GM12878 (cell line): Measurements from ENCODE around the gene GPC6. TPM values are rescaled to one million over a fixed set of nuclear protein-coding genes. Genes with fewer than 3 reads are reported as not detected.

Source experiments
- ATAC-seq: fragments of 200-7000 bp; cut with Tn5 transposase; 3 replicates; pipeline ENCODE4 v1.9.1; 2020; ENCODE audit warnings: mild to moderate bottlenecking, moderate library complexity
- BruUV-seq: library from RNA; stranded (reverse); fragments of 400-500 nt; replicated peaks from 2 replicates; lab custom pipeline; 2021; lab: Mats Ljungman, UMichigan
- CTCF ChIA-PET: fragments of 300-600 bp; sonication (Branson Sonifier 250); formaldehyde crosslinking; extraction: SDS; loops from one replicate; lab custom pipeline; 2021; ENCODE audit warnings: inconsistent platforms; lab: Yijun Ruan, JAX
- POLR2A ChIA-PET: fragments of 350-600 bp; formaldehyde crosslinking; extraction: SDS; loops from one replicate; lab custom pipeline; 2021; ENCODE audit warnings: inconsistent platforms; lab: Charles Lee
- RAD21 ChIA-PET: fragments of 300-600 bp; sonication (Branson Sonifier 250); formaldehyde crosslinking; loops from one replicate; lab custom pipeline; 2023; ENCODE audit warnings: antibody characterized with exemption; ENCODE audit not compliant: unreplicated experiment; lab: Charles Lee
- SMC1A ChIA-PET: fragments of 300-600 bp; sonication (Branson Sonifier 250); formaldehyde crosslinking; loops from one replicate; lab custom pipeline; 2023; ENCODE audit not compliant: unreplicated experiment, uncharacterized antibody; lab: Charles Lee
- DNase-seq: peaks from one replicate; pipeline ENCODE4 v3.0.0-alpha.2; 2011; ENCODE audit warnings: low read depth, low spot score
- FAIRE-seq: peaks from 3 replicates; lab custom pipeline; 2011; peaks lifted over from hg19 to GRCh38; lab: Jason Lieb, UNC
- H2AFZ ChIP-seq: 2 replicates; pipeline ENCODE4 v1.6.0; 2011; ENCODE audit warnings: low read depth, low read length, control low read depth; ENCODE audit not compliant: control insufficient read depth
- H3K27ac ChIP-seq: 2 replicates; pipeline ENCODE4 v1.5.1; 2011; ENCODE audit warnings: control low read depth; ENCODE audit not compliant: control insufficient read depth, insufficient read depth
- H3K27me3 ChIP-seq, 2 experiments: replicated peaks in 1 of 2; 2 replicates each; pipeline versions ENCODE4 v1.6.0 to v1.6.1; 2011; ENCODE audit warnings: low read length in 1 of 2; ENCODE audit not compliant: control insufficient read depth in 2 of 2, insufficient read depth in 2 of 2
- H3K36me3 ChIP-seq, 2 experiments: 2 replicates each; pipeline ENCODE4 v1.5.1; 2011; ENCODE audit warnings: low read length in 1 of 2; ENCODE audit not compliant: control insufficient read depth in 2 of 2, insufficient read depth in 2 of 2
- H3K4me1 ChIP-seq: 2 replicates; pipeline ENCODE4 v1.6.1; 2011; ENCODE audit warnings: mild to moderate bottlenecking, low read length, moderate library complexity, mixed read lengths; ENCODE audit not compliant: control insufficient read depth, insufficient read depth
- H3K4me2 ChIP-seq: 2 replicates; pipeline ENCODE4 v1.6.0; 2011; ENCODE audit warnings: control low read depth; ENCODE audit not compliant: control insufficient read depth, insufficient read depth
- H3K4me3 ChIP-seq: fragments of 200-600 bp; sonication (generic); 2 replicates; pipeline ENCODE4 v1.5.1; 2016
- H3K79me2 ChIP-seq: 2 replicates; pipeline ENCODE4 v1.6.0; 2011; ENCODE audit warnings: low read length; ENCODE audit not compliant: control insufficient read depth, insufficient read depth
- H3K9ac ChIP-seq: 2 replicates; pipeline ENCODE4 v1.8.0; 2011; ENCODE audit warnings: low read length, control low read depth, mixed read lengths; ENCODE audit not compliant: control insufficient read depth, insufficient read depth
- H3K9me3 ChIP-seq: replicated peaks from 3 replicates; pipeline ENCODE4 v1.5.1; 2011; ENCODE audit warnings: mild to moderate bottlenecking, low read length; ENCODE audit not compliant: control insufficient read depth, insufficient read depth
- H4K20me1 ChIP-seq: 2 replicates; pipeline ENCODE4 v1.6.0; 2011; ENCODE audit not compliant: control insufficient read depth, insufficient read depth
- ASH2L ChIP-seq: fragments of 300-600, 200-600 bp; sonication (generic); IDR thresholded peaks from 2 replicates; pipeline ENCODE4 v1.6.1; 2017; ENCODE audit warnings: low read depth, mild to moderate bottlenecking, borderline replicate concordance
- LARP7 ChIP-seq: fragments of 450-650 bp; IDR thresholded peaks from 2 replicates; pipeline ENCODE4 v1.6.1; 2017; ENCODE audit warnings: mild to moderate bottlenecking
- NR2F1 ChIP-seq: fragments of 450-650 bp; conservative IDR thresholded peaks from 2 replicates; pipeline ENCODE4 v1.6.1; 2017; ENCODE audit warnings: mild to moderate bottlenecking
- SUPT20H ChIP-seq: IDR thresholded peaks from 2 replicates; pipeline ENCODE4 v1.6.1; 2011; ENCODE audit warnings: low read depth, mild to moderate bottlenecking, low read length, moderate library complexity, borderline replicate concordance; ENCODE audit not compliant: control insufficient read depth
- WGBS: methylation state at CpG from one replicate; pipeline ENCODE4 v1.1.6; 2016; ENCODE audit warnings: low lambda C conversion rate; ENCODE audit not compliant: insufficient replicate concordance, insufficient coverage; ENCODE audit errors: missing lambda C conversion rate; 5-methylcytosine and 5-hydroxymethylcytosine counted together
- in situ Hi-C: fragments of 300-500 bp; cut with MboI; formaldehyde crosslinking; loops from 9 replicates; pipeline ENCODE4 v1.14.3; 2018; ENCODE audit warnings: mixed read lengths
- intact Hi-C: fragments of 100-400 bp; cut with micrococcal nuclease; formaldehyde crosslinking; loops from one replicate; pipeline ENCODE4 v1.14.2; 2022; ENCODE audit not compliant: unreplicated experiment
- polyA plus RNA-seq, 11 experiments: library from polyadenylated mRNA; depleted of rRNA in 4 of 11; unstranded in 6 of 11; stranded (reverse) in 5 of 11; fragments of >200 nt; fragmentation: Nextera tagmentation in 4 of 11; fragmentation: Illumina TruSeq in 1 of 11; extraction: Ambion mirVana in 4 of 11; extraction: Trizol in 1 of 11; gene quantifications; 1 replicate in 1 of 11; 2 replicates in 10 of 11; pipeline versions ENCODE4 v1.2.1 to v1.2.3, GENCODE V29; 2011 to 2016; ENCODE audit warnings: inconsistent platforms in 2 of 11, missing spikeins in 2 of 11, low read depth in 1 of 11
- total RNA-seq, 4 experiments: library from RNA; depleted of rRNA in 3 of 4; stranded (reverse); fragments of >200 nt in 3 of 4; fragmentation: Illumina TruSeq in 1 of 4; extraction: Trizol in 1 of 4; gene quantifications; 2 replicates each; pipeline versions ENCODE4 v1.2.1 to v1.2.3, GENCODE V29; 2013 to 2021
- TF ChIP-seq, protein P1 (sequence below): fragments of 450-650 bp; IDR thresholded peaks from 2 replicates; pipeline ENCODE4 v1.6.1; 2017; ENCODE audit warnings: low read depth, mild to moderate bottlenecking, moderate library complexity

The GPC6 gene
- total and polyA plus RNA-seq, 10 of the 15 experiments (the other 5 are each of a cell fraction or from before 2014, with no cell fraction given) = 0.03 to 0.04 (median 0.03) TPM; not detected in 7

DNA sequence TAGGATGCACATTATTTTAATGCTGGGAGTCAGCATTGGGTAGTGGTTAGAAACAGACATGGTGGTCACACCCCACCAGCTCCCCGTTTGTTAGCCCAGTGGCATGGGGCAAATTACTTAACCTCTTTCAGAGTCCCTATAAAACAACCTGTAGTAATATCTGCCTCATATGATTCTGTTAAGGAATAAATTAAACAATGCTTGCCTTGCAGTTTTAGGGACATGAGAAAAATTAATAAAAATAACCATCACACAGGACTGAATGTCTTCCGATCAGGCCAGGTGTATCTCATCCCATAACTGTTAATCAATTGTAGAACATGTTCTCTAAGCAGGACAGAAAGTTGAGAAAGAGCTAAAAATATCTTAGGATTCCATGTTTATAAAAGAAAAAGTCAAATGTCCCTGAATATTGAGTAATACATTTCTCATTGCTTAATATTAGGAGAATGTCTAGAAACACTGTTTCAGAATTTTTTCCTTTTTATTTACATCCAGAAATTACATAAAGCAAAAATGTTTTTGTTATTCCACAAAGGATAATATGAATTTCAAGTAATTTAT, 196.5 kb downstream of the GPC6 start:
- RAD21 ChIA-PET = no interaction called here
- intact Hi-C loops (no loop called here), in situ Hi-C loops (no loop called here)
- Histone ChIP-seq H3K4me1 (no peaks in the 10 kb centered on the region), H3K4me2 (no peak overlapping the region), H3K9ac (no peak overlapping the region), H3K4me3 (no peak overlapping the region)
- WGBS = 39% methylated on average over 2 of the region's 2 CpGs
- no TSS peak for BruUV-seq
- TF ChIP-seq NR2F1 (no peak), LARP7 (no peak), ASH2L (no peak)
- TF ChIP-seq, protein P1, sequence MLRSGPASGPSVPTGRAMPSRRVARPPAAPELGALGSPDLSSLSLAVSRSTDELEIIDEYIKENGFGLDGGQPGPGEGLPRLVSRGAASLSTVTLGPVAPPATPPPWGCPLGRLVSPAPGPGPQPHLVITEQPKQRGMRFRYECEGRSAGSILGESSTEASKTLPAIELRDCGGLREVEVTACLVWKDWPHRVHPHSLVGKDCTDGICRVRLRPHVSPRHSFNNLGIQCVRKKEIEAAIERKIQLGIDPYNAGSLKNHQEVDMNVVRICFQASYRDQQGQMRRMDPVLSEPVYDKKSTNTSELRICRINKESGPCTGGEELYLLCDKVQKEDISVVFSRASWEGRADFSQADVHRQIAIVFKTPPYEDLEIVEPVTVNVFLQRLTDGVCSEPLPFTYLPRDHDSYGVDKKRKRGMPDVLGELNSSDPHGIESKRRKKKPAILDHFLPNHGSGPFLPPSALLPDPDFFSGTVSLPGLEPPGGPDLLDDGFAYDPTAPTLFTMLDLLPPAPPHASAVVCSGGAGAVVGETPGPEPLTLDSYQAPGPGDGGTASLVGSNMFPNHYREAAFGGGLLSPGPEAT = no peak
- TF ChIP-seq, all 136 proteins: peak for 0
- Histone ChIP-seq H3K9me3 (no peaks in the 10 kb centered on the region), H3K79me2 (no peaks in the 10 kb centered on the region), H2AFZ (no peak overlapping the region), H3K36me3 (no peaks in the 10 kb centered on the region), H3K27ac (no peak overlapping the region), H4K20me1 (no peaks in the 10 kb centered on the region), H3K27me3 (no peaks in the 10 kb centered on the region)
- DNase-seq (no peak), FAIRE-seq (no peak), ATAC-seq (no peak)
- ChIA-PET CTCF (no interaction called here), POLR2A (no interaction called here), SMC1A (no interaction called here)

DNA sequence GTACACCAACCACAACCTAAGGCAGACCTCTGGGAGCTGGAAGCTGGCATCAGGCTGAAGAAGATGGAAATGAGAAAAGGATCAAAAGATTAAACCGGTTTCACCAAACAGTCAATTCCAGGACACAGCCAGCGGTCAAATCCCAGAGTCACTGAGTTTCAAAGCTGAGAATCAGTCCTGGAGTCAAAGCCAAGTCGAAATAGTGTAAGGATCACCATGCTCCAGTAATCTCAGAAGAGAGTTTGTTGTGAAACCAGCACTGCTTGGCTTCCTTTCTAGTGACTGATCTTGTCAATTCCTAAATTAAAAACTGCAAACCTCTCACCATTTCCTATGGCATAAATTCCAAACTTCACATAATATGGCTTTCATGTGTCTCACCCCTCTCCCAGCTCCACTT, 198.8 kb downstream of the GPC6 start:
- Histone ChIP-seq H3K4me3 (no peak overlapping the region), H3K79me2 (no peaks in the 10 kb centered on the region), H3K27ac (no peak overlapping the region), H2AFZ (no peak overlapping the region), H3K27me3 (no peaks in the 10 kb centered on the region), H3K36me3 (no peaks in the 10 kb centered on the region), H4K20me1 (no peaks in the 10 kb centered on the region), H3K9ac (no peak overlapping the region), H3K4me2 (no peak overlapping the region), H3K4me1 (no peaks in the 10 kb centered on the region), H3K9me3 (no peaks in the 10 kb centered on the region)
- TF ChIP-seq SUPT20H = no peak
- FAIRE-seq = no peak
- WGBS = 22% methylated on average over 3 of the region's 3 CpGs
- no TSS peak for BruUV-seq
- RAD21 ChIA-PET = no interaction called here
- CTCF ChIA-PET = interaction anchor here (0.7 kb wide), 1 partner anchor 1796 kb away, joined by 3 read pairs; no protein-coding TSS in a partner anchor
- in situ Hi-C loops (no loop called here), intact Hi-C loops (no loop called here)
- no peak for ATAC-seq
- SMC1A ChIA-PET = no interaction called here
- DNase-seq = no peak
- POLR2A ChIA-PET = no interaction called here
